ENCODE data around the gene SLC30A2.

- TF ChIP-seq EZH2 (IDR thresholded peaks at IDR 0.05; ENCODE audit: insufficient read depth, low read length) (no peak), CTCF (IDR thresholded peaks at IDR 0.05; ENCODE audit: insufficient read depth, low read depth, low read length) (no peak)
Measured at GRCh38 chr1:26089125-26089524, 43.2 kb upstream of the SLC30A2 start.

Measured in astrocyte (in vitro differentiated cells and primary cell).